PC-3 (cell line): Measurements from ENCODE around the gene EPB41L5.

ENCODE experiments used
- EZH2 ChIP-seq: fragments of 300-600 bp; sonication (generic); IDR thresholded peaks from one replicate; pipeline ENCODE4 v1.6.1; 2017; ENCODE audit warnings: antibody characterized with exemption, mild to moderate bottlenecking, low read length; ENCODE audit not compliant: unreplicated experiment
- TF ChIP-seq, protein P1 (sequence below): fragments of 300-600 bp; sonication (generic); conservative IDR thresholded peaks from 2 replicates; pipeline ENCODE4 v1.5.1; 2017; ENCODE audit warnings: antibody characterized with exemption, low read depth, mild to moderate bottlenecking, low read length

DNA sequence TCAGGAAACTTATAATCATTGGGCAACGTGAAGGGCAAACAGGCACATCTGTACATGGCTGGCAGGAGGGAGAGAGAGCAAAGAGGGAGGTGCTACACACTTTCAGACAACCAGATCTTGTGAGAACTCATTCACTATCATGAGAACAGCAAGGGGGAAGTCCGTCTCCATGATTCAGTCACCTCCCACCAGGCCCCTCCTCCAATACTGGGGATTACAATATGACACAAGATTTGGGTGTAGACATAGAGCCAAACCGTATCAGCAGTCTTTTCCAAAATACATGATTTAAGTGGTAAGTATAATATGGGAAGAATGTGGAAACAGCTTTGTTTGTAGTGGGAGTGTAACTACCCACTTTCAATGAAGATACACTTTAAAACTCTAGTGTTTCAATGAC is 65.0 kb downstream of the EPB41L5 start:
- TF ChIP-seq, protein P1, sequence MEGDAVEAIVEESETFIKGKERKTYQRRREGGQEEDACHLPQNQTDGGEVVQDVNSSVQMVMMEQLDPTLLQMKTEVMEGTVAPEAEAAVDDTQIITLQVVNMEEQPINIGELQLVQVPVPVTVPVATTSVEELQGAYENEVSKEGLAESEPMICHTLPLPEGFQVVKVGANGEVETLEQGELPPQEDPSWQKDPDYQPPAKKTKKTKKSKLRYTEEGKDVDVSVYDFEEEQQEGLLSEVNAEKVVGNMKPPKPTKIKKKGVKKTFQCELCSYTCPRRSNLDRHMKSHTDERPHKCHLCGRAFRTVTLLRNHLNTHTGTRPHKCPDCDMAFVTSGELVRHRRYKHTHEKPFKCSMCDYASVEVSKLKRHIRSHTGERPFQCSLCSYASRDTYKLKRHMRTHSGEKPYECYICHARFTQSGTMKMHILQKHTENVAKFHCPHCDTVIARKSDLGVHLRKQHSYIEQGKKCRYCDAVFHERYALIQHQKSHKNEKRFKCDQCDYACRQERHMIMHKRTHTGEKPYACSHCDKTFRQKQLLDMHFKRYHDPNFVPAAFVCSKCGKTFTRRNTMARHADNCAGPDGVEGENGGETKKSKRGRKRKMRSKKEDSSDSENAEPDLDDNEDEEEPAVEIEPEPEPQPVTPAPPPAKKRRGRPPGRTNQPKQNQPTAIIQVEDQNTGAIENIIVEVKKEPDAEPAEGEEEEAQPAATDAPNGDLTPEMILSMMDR = no peak
- TF ChIP-seq EZH2 = no peak
